H1 (cell line): ENCODE data around the gene PALD1.
A peak's percentile ranks its signal among the peaks of the same experiment; 100 is the strongest.

Experiments used
- EZH2 ChIP-seq: fragments of 200-600 bp; sonication (generic); IDR thresholded peaks from 2 replicates; pipeline ENCODE4 v1.7.1; 2012; ENCODE audit warnings: low read depth, mild to moderate bottlenecking, moderate library complexity, low read length, inconsistent platforms; ENCODE audit not compliant: severe bottlenecking
- FOSL1 ChIP-seq: IDR thresholded peaks from 2 replicates; pipeline ENCODE4 v1.6.1; 2011; ENCODE audit warnings: mild to moderate bottlenecking, low read depth, low read length, moderate library complexity; ENCODE audit not compliant: insufficient read depth
- POLR2A ChIP-seq, 2 experiments: IDR thresholded peaks; 1 replicate in 1 of 2; 2 replicates in 1 of 2; pipeline ENCODE4 v1.6.1; 2011; ENCODE audit warnings: low read depth in 2 of 2, low read length in 2 of 2, mild to moderate bottlenecking in 2 of 2; ENCODE audit errors: control extremely low read depth in 1 of 2
- POLR2AphosphoS5 ChIP-seq: IDR thresholded peaks from 2 replicates; pipeline ENCODE4 v1.6.1; 2011; ENCODE audit warnings: low read depth, low read length
- SAP30 ChIP-seq: fragments of 300-600 bp; sonication (generic); IDR thresholded peaks from 2 replicates; pipeline ENCODE4 v1.7.1; 2012; ENCODE audit warnings: low read length, moderate library complexity, mild to moderate bottlenecking, inconsistent platforms; ENCODE audit not compliant: insufficient read depth, insufficient replicate concordance
- SP1 ChIP-seq: IDR thresholded peaks from 2 replicates; pipeline ENCODE4 v1.6.1; 2011; ENCODE audit warnings: low read depth, low read length
- TF ChIP-seq, protein P1 (sequence below), 3 experiments: IDR thresholded peaks; 1 replicate in 2 of 3; 2 replicates in 1 of 3; pipeline versions ENCODE4 v1.5.1 to v1.6.1; 2011; ENCODE audit warnings: low read length in 3 of 3, mild to moderate bottlenecking in 3 of 3, inconsistent platforms in 2 of 3, low read depth in 1 of 3, moderate library complexity in 1 of 3; ENCODE audit not compliant: insufficient read depth in 1 of 3; ENCODE audit errors: control extremely low read depth in 1 of 3

DNA sequence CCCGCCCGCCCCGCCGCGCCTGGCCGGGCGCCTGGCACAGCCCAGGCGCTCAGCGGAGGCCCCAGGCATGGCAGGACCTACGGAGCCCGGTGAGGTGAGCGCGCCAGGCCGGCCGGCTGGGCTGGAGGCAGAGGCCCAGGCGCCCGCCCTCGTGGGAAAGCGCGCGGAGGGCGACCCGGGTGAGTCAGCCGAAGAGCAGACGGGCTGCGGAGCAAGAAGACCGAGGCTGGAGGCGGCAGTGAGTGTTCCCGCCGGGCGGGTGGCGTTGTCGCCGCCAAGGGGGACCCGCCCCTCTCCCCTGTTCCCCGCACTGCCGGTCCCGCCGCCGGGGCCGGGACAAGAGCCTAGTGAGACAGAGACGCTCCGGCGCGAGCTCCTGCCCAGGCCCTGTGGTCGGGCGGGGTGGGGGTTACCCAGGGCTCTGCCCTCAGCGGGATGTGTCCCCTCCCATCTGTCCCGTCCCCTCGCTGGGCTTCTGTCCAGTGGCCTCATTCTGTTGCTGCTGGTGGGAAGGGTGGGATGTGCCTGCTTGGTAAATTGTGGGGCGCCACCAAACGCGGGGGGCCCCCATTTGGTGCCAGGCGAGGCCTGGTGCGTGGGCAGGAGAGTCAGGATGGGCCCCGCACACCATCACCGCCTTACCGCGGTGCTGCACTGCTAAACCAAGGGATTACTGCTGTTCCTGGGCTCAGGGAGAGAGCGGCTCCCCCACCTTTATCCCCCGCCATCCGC is 20.1 kb upstream of the PALD1 start:
- TF ChIP-seq, protein P1, sequence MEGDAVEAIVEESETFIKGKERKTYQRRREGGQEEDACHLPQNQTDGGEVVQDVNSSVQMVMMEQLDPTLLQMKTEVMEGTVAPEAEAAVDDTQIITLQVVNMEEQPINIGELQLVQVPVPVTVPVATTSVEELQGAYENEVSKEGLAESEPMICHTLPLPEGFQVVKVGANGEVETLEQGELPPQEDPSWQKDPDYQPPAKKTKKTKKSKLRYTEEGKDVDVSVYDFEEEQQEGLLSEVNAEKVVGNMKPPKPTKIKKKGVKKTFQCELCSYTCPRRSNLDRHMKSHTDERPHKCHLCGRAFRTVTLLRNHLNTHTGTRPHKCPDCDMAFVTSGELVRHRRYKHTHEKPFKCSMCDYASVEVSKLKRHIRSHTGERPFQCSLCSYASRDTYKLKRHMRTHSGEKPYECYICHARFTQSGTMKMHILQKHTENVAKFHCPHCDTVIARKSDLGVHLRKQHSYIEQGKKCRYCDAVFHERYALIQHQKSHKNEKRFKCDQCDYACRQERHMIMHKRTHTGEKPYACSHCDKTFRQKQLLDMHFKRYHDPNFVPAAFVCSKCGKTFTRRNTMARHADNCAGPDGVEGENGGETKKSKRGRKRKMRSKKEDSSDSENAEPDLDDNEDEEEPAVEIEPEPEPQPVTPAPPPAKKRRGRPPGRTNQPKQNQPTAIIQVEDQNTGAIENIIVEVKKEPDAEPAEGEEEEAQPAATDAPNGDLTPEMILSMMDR (IDR thresholded peaks at IDR 0.05; ENCODE audit: control extremely low read depth in 1 of 3, insufficient read depth in 1 of 3, low read depth in 1 of 3, low read length in 3 of 3) = no peak
- TF ChIP-seq POLR2A (IDR thresholded peaks at IDR 0.05; ENCODE audit: control extremely low read depth in 1 of 2, low read depth in 2 of 2, low read length in 2 of 2) = no peak
- TF ChIP-seq SAP30 = no peak
- TF ChIP-seq SP1 = no peak
- TF ChIP-seq EZH2 = peak; percentile 63
- no peak for TF ChIP-seq POLR2AphosphoS5
- TF ChIP-seq FOSL1 = no peak
